HG03066 (cell line): ENCODE results near the gene WLS.
A peak's percentile ranks its signal among the peaks of the same experiment; 100 is the strongest.
"Not testable (repeated sequence)": the region's sequence is repeated elsewhere in the genome, so short reads cannot be mapped to it uniquely, and the experiment has no call there.

Source experiments
- ATAC-seq: cut with Tn5 transposase; IDR thresholded peaks from one replicate; pipeline ENCODE4 v1.9.1; 2021; ENCODE audit warnings: low read depth; ENCODE audit not compliant: unreplicated experiment

WLS gene

GRCh38 chr1:68171795-68172194 lies 60.5 kb downstream of the WLS start:
- not testable (repeated sequence) for ATAC-seq

GRCh38 chr1:68168545-68169171 lies 63.7 kb downstream of the WLS start:
- no peak for ATAC-seq

GRCh38 chr1:68167211-68167610 lies 65.1 kb downstream of the WLS start:
- no peak for ATAC-seq

GRCh38 chr1:68166348-68166747 lies 66.0 kb downstream of the WLS start:
- no peak for ATAC-seq

- ATAC-seq: no peak
Measured at GRCh38 chr1:68165665-68166064, 66.7 kb downstream of the WLS start.

- ATAC-seq: no peak
Measured at GRCh38 chr1:68164918-68165317, 67.4 kb downstream of the WLS start.

GRCh38 chr1:68163220-68163619 lies 69.1 kb downstream of the WLS start:
- no peak for ATAC-seq

- no peak for ATAC-seq
Measured at GRCh38 chr1:68162761-68163160, 69.6 kb downstream of the WLS start.

GRCh38 chr1:68161672-68162071 lies 70.7 kb downstream of the WLS start:
- ATAC-seq: not testable (repeated sequence)

- ATAC-seq: peak; percentile 89
Measured at GRCh38 chr1:68160935-68161334, 71.4 kb downstream of the WLS start.

- no peak for ATAC-seq
Measured at GRCh38 chr1:68160021-68160420, 72.3 kb downstream of the WLS start.

GRCh38 chr1:68158837-68159236 lies 73.5 kb downstream of the WLS start:
- no peak for ATAC-seq

- ATAC-seq: no peak
Measured at GRCh38 chr1:68157416-68157815, 74.9 kb downstream of the WLS start.

- no peak for ATAC-seq
Measured at GRCh38 chr1:68151690-68152089, 80.6 kb downstream of the WLS start.

GRCh38 chr1:68149907-68150306 lies 82.4 kb downstream of the WLS start:
- ATAC-seq: no peak

GRCh38 chr1:68149110-68149798 lies 83.1 kb downstream of the WLS start:
- ATAC-seq: no peak

- no peak for ATAC-seq
Measured at GRCh38 chr1:68148631-68149030, 83.7 kb downstream of the WLS start.

- ATAC-seq: no peak
Measured at GRCh38 chr1:68147534-68148171, 84.7 kb downstream of the WLS start.

GRCh38 chr1:68145418-68146126 lies 86.8 kb downstream of the WLS start:
- ATAC-seq: no peak

- ATAC-seq: no peak
Measured at GRCh38 chr1:68144856-68145255, 87.5 kb downstream of the WLS start.

GRCh38 chr1:68143633-68144032 lies 88.7 kb downstream of the WLS start:
- no peak for ATAC-seq
